Chondrocyte (in vitro differentiated cells): ENCODE data around the gene TMEM18. TPM values are rescaled to one million over a fixed set of nuclear protein-coding genes. Genes with fewer than 3 reads are reported as not detected.

Source experiments
- DNase-seq: peaks from one replicate; pipeline ENCODE4 v3.0.0; 2021; ENCODE audit warnings: mixed read lengths, low spot score
- H3K27ac Mint-ChIP-seq: one replicate; pipeline ENCODE4 v1.8.0; 2021; ENCODE audit warnings: mild to moderate bottlenecking, moderate library complexity, mixed read lengths; ENCODE audit not compliant: unreplicated experiment
- H3K27me3 Mint-ChIP-seq: 2 replicates; pipeline ENCODE4 v1.8.0; 2021; ENCODE audit warnings: low read depth, mixed read lengths
- H3K36me3 Mint-ChIP-seq: 2 replicates; pipeline ENCODE4 v1.8.0; 2021; ENCODE audit warnings: low read depth, mixed read lengths
- H3K4me1 Mint-ChIP-seq: 2 replicates; pipeline ENCODE4 v1.8.0; 2021; ENCODE audit warnings: low read depth, mild to moderate bottlenecking, mixed read lengths
- H3K4me3 Mint-ChIP-seq: one replicate; pipeline ENCODE4 v1.8.0; 2021; ENCODE audit warnings: mild to moderate bottlenecking, moderate library complexity, mixed read lengths; ENCODE audit not compliant: unreplicated experiment
- H3K9me3 Mint-ChIP-seq: 2 replicates; pipeline ENCODE4 v1.8.0; 2021; ENCODE audit warnings: low read depth, mixed read lengths
- total RNA-seq: library from RNA; stranded (reverse); gene quantifications from 3 replicates; pipeline ENCODE4 v1.2.1, GENCODE V29; 2021
- TF ChIP-seq, protein P1 (sequence below): fragments of 200-600 bp; sonication (generic); IDR thresholded peaks from 2 replicates; pipeline ENCODE4 v1.5.0; 2021; ENCODE audit warnings: antibody characterized with exemption, mild to moderate bottlenecking, moderate library complexity

TMEM18 gene
- total RNA-seq, 1 donor from 2014 or later = 33.9 TPM

DNA sequence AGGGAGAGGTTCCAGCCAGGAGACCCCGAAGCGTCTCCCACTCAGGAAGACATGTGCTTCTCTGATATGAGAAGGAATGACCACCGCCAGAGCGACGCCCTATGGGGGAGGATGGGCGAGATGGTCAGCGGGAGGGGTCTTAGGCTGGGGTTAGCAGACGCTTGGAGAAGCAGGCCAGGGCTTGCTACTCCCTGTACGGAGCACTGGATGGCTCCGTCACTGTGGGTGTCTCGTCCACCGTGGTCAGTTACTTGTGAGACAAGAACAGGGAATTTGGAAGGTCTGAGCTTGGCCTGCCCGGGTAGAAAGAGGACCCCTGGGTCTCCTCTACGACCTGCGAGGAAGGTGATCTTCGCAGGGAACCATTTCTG lies 39.8 kb downstream of the TMEM18 start:
- Mint-ChIP-seq H3K9me3 (peaks cover 3% of the 10 kb centered on the region), H3K36me3 (no peaks in the 10 kb centered on the region), H3K27me3 (no peaks in the 10 kb centered on the region), H3K4me3 (no peak overlapping the region), H3K27ac (no peak overlapping the region), H3K4me1 (peaks cover 15% of the 10 kb centered on the region)
- peak; percentile 77 for DNase-seq
- TF ChIP-seq, protein P1, sequence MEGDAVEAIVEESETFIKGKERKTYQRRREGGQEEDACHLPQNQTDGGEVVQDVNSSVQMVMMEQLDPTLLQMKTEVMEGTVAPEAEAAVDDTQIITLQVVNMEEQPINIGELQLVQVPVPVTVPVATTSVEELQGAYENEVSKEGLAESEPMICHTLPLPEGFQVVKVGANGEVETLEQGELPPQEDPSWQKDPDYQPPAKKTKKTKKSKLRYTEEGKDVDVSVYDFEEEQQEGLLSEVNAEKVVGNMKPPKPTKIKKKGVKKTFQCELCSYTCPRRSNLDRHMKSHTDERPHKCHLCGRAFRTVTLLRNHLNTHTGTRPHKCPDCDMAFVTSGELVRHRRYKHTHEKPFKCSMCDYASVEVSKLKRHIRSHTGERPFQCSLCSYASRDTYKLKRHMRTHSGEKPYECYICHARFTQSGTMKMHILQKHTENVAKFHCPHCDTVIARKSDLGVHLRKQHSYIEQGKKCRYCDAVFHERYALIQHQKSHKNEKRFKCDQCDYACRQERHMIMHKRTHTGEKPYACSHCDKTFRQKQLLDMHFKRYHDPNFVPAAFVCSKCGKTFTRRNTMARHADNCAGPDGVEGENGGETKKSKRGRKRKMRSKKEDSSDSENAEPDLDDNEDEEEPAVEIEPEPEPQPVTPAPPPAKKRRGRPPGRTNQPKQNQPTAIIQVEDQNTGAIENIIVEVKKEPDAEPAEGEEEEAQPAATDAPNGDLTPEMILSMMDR = no peak

DNA sequence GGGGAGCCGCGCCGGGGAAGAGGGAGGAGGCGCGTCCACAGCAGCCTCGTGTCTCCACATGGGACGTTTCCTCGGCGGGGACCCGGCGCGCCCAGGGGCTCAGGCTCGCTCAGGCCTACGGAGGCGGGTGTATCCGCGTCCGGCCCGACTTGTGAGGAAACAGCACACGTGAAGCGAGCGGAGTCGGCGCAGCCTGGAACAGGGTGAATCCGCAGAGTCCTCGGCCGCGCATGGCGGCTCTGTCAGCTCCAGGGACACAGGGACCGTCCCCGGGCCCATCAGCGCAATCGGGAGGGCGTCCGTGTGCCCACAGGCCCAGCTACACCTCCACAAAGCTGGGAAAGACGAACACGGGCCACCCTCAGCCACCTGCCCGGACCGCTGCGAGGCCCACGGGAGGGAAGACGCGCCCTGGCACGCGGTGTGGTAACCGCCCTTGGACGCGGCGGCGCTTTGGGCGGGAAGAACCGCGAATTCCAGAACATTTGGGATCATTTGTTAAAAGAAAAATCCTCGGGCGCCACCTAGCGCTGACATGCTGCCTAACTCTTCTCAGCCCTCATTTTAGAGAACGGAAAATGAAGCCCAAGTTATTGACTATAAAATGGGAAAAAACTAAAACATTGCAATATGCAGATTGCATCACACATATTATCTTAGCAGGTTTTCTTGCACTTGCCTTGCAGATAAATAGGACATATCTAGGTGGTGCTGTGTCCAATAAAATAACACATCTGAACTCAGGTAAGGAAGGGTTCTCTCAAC lies 40.4 kb downstream of the TMEM18 start:
- DNase-seq = peak; percentile 86
- Mint-ChIP-seq H3K27me3 (no peaks in the 10 kb centered on the region), H3K4me3 (no peak overlapping the region), H3K27ac (no peak overlapping the region), H3K4me1 (peaks cover 15% of the 10 kb centered on the region), H3K36me3 (no peaks in the 10 kb centered on the region), H3K9me3 (peaks cover 4% of the 10 kb centered on the region)
- TF ChIP-seq, protein P1 = peak; percentile 98

DNA sequence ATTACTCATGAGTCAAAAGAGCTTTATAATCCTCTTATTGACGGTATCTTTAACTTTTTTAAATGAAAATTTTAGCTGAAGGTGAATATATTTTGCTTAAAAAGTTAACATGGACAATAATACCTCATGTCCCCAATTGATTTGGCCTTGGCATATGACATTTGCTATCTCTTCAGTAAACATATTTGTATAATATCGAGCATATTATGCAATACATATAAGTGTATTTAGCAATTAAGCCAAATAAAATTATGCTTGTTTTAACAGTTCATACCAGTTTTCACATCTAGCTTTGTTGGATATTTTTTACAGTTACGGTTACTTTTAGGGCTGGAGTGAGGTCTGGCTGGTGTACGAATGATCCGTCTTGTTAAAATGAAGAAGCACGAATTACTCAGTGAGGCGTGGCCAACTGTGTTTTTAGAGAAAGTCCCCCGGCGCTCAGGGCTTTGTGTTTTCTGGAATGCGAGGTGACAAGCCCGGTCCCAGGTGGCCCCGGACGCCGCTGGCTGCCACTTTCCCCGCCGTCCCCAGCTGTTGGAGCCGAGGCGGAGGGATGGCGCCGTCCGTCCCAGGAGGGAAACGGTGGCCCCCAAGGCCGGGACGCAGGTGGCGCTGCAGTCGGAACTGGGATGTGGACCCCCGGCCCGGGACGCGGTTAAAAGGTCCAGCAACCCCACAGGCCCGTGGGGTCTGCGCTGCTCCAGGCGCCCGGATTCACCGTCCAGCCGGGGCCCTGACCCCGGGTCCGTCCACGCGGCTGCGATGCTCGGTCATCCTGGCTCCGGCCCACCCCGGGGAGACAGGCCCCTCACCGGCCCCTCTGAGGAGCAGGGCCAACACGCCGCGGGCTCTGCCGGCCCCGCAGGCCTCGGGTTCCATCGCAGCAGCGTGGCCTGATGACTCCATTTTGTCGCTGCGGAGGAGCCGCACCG lies 41.3 kb downstream of the TMEM18 start:
- TF ChIP-seq, protein P1 = no peak
- Mint-ChIP-seq H3K9me3 (peaks cover 9% of the 10 kb centered on the region), H3K27ac (no peak overlapping the region), H3K27me3 (no peaks in the 10 kb centered on the region), H3K4me1 (peaks cover 15% of the 10 kb centered on the region), H3K4me3 (no peak overlapping the region), H3K36me3 (peaks cover 2% of the 10 kb centered on the region)
- DNase-seq = peak; percentile 82

GRCh38 chr2:634636-635388 lies 42.4 kb downstream of the TMEM18 start:
- H3K36me3 Mint-ChIP-seq = peaks cover 2% of the 10 kb centered on the region
- H3K9me3 Mint-ChIP-seq = peaks cover 9% of the 10 kb centered on the region
- no peak for DNase-seq
- TF ChIP-seq, protein P1 = no peak
- peaks cover 15% of the 10 kb centered on the region for H3K4me1 Mint-ChIP-seq
- no peak overlapping the region for H3K4me3 Mint-ChIP-seq
- H3K27ac Mint-ChIP-seq = no peak overlapping the region
- H3K27me3 Mint-ChIP-seq = no peaks in the 10 kb centered on the region

DNA sequence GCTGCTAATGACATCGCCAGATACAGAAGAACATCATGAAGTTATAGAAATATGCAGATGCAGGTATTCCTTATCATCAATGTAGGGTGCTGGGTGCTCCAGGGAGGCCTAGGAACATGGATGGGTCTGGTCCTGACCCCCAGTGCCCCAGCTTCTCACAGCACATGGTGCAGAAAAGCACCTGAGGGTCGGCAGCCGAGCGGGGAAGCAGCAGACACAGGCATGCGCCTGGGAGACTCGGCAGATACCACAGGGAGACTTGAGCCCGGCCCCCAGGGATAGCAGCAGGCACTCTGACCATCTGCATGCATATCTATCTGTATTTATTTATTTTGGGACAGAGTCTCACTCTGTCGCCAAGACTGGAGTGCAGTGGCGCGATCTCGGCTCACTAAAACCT lies 43.2 kb downstream of the TMEM18 start:
- Mint-ChIP-seq H3K4me3 (no peak overlapping the region), H3K4me1 (peaks cover 15% of the 10 kb centered on the region), H3K9me3 (peaks cover 9% of the 10 kb centered on the region), H3K27ac (no peak overlapping the region), H3K36me3 (peaks cover 2% of the 10 kb centered on the region), H3K27me3 (no peaks in the 10 kb centered on the region)
- DNase-seq = no peak
- TF ChIP-seq, protein P1 = no peak
